22Rv1 (cell line): Measurements from ENCODE around the gene STXBP6.
A peak's percentile ranks its signal among the peaks of the same experiment; 100 is the strongest.
"Not testable (repeated sequence)": the region's sequence is repeated elsewhere in the genome, so short reads cannot be mapped to it uniquely, and the experiment has no call there.

Experiments
- H3K27ac ChIP-seq: fragments of 450-650 bp; 2 replicates; pipeline ENCODE4 v1.5.1; 2017
- CTCF ChIP-seq: fragments of 450-650 bp; IDR thresholded peaks from 2 replicates; pipeline ENCODE4 v1.5.1; 2017; ENCODE audit warnings: mild to moderate bottlenecking
- ZFX ChIP-seq: fragments of 450-650 bp; IDR thresholded peaks from 2 replicates; pipeline ENCODE4 v1.6.1; 2017; ENCODE audit warnings: antibody characterized with exemption, borderline replicate concordance

STXBP6 gene

GRCh38 chr14:24846261-24846660 is 203.7 kb downstream of the STXBP6 start:
- no peak for TF ChIP-seq ZFX
- no peak overlapping the region for H3K27ac ChIP-seq

GRCh38 chr14:24845851-24846250 is 204.1 kb downstream of the STXBP6 start:
- TF ChIP-seq ZFX (no peak), CTCF (no peak)
- no peak overlapping the region for H3K27ac ChIP-seq

- no peak for TF ChIP-seq CTCF
- no peak for TF ChIP-seq ZFX
- no peak overlapping the region for H3K27ac ChIP-seq
These were observed 205.9 kb downstream of the STXBP6 start for GRCh38 chr14:24844011-24844410.

- TF ChIP-seq CTCF (no peak), ZFX (no peak)
- H3K27ac ChIP-seq, result no peak overlapping the region
These were observed 206.5 kb downstream of the STXBP6 start for GRCh38 chr14:24843494-24843893.

GRCh38 chr14:24840204-24840893 is 209.6 kb downstream of the STXBP6 start:
- TF ChIP-seq ZFX, result no peak
- no peak for TF ChIP-seq CTCF
- peak overlapping the region; percentile 78 for H3K27ac ChIP-seq

- peak overlapping the region; percentile 78 for H3K27ac ChIP-seq
- TF ChIP-seq ZFX, result no peak
These were observed 210.2 kb downstream of the STXBP6 start for GRCh38 chr14:24839617-24840203.

- H3K27ac ChIP-seq, result peak overlapping the region; percentile 78
- no peak for TF ChIP-seq ZFX
- no peak for TF ChIP-seq CTCF
These were observed 210.9 kb downstream of the STXBP6 start for GRCh38 chr14:24838945-24839616.

GRCh38 chr14:24837280-24838046 is 212.5 kb downstream of the STXBP6 start:
- H3K27ac ChIP-seq, result no peak overlapping the region
- TF ChIP-seq CTCF, result no peak
- TF ChIP-seq ZFX, result no peak

- H3K27ac ChIP-seq, result not testable (repeated sequence)
These were observed 213.6 kb downstream of the STXBP6 start for GRCh38 chr14:24836324-24836723.
